Measurements from ENCODE around the gene MAPK10. TPM values are rescaled to one million over a fixed set of nuclear protein-coding genes. Genes with fewer than 3 reads are reported as not detected.

Gene MAPK10
- polyA plus RNA-seq, 2 of the 4 experiments (the other 2 are of a cell fraction) = 1.4 to 3.4 TPM

DNA sequence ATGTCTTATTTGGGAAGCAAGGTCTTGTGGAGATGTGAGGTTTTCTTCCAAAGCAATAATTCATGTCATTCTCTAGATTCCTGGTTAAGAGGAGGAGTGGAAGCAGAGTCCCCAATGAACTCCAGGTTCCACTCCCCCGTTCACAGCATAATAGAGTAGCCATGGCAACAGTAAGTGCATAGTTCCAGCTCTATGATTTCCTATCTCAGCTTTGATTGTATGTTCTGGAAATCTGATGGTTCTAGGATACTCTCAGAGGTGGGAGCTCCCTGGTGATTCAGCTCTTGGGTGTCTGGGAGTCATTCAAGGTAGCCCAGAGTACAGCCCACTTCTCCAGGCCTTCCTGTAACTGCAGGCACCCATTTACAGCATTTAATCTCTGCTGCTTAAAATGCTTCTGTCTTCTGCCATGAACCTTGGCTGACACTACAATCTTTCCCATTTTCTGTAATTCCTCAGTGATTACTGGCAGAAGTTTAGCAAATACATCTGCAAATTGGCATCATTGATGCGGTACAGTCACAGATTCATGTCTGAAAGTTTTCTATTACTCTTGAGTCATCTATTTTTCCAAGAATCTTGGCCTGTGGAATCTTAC is 242.0 kb downstream of the MAPK10 start:
- no peak for FAIRE-seq
- peak in 1 of 2 experiments; percentile 67 for DNase-seq (ENCODE audit: low read depth in 1 of 2, low spot score in 1 of 2)
- CTCF ChIA-PET = interaction anchor here (1.1 kb wide), 1 partner anchor 9 kb away, joined by 4 read pairs; no protein-coding TSS in a partner anchor
- POLR2A ChIA-PET = no interaction called here
- Histone ChIP-seq H3K4me2 (peak overlapping the region; percentile 41), H3K4me3 (no peak overlapping the region), H3K27ac (peak overlapping the region; percentile 56; a peak in 5 of 6 replicates), H3K9me3 (no peaks in the 10 kb centered on the region), H3K4me1 (peaks cover 17% of the 10 kb centered on the region; the same call in 2 of the 3 replicates)
- 10% methylated on average over 2 of the region's 2 CpGs for WGBS (ENCODE audit: missing lambda C conversion rate)
- TF ChIP-seq RCOR1 (IDR thresholded peaks at IDR 0.05; ENCODE audit: low read depth, low read length) = no peak
- TF ChIP-seq KDM5A (IDR thresholded peaks at IDR 0.05) = no peak
- TF ChIP-seq FOSL2 (IDR thresholded peaks at IDR 0.05) = no peak
- TF ChIP-seq FOSL2 (CRISPR knock-in tag; IDR thresholded peaks at IDR 0.05) = peak; percentile 54; the same call in 1 of the 2 replicates
- 0 out of 4 replicates have a peak, but pooled peaks of 1 of the 2 experiments have one; percentile 14 for TF ChIP-seq CEBPB (IDR thresholded peaks at IDR 0.05)
- no peak for TF ChIP-seq RFX5 (IDR thresholded peaks at IDR 0.05)
- TF ChIP-seq JUNB (IDR thresholded peaks at IDR 0.05) = peak; percentile 34
- peak in 1 of 2 experiments; percentile 41; a peak in 1 of 5 replicates for TF ChIP-seq EP300 (IDR thresholded peaks at IDR 0.05)
- peak; percentile 37; the same call in 1 of the 2 replicates for TF ChIP-seq GATA3 (IDR thresholded peaks at IDR 0.05; ENCODE audit: borderline replicate concordance)
- TF ChIP-seq, protein P1, sequence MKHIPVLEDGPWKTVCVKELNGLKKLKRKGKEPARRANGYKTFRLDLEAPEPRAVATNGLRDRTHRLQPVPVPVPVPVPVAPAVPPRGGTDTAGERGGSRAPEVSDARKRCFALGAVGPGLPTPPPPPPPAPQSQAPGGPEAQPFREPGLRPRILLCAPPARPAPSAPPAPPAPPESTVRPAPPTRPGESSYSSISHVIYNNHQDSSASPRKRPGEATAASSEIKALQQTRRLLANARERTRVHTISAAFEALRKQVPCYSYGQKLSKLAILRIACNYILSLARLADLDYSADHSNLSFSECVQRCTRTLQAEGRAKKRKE (CRISPR knock-in tag; IDR thresholded peaks at IDR 0.05; ENCODE audit: low read depth) = no peak
- ATAC-seq = peak; percentile 80 to 97

DNA sequence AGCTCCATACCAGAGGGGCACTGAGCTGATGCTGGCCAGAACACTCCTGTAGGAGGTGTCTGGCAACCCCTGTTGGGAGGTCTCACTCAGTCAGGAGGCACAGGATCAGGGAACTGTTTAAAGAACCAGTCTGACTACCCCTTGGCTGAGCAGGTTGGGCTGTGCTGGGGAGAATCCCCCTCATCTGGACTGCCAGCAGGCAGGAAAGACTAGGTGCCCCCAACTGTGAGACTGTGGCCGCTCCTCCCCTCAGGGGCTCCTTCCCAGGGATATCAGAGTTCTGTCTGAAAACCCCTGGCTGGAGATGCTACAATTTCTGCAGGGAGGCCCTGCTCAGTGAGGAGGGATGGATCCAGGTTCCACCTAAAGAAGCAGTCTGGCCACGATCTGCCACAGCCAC is 245.3 kb downstream of the MAPK10 start:
- Histone ChIP-seq H3K4me3 (no peak overlapping the region), H3K4me1 (peaks cover 17% of the 10 kb centered on the region; the same call in 2 of the 3 replicates), H3K4me2 (no peak overlapping the region), H3K9me3 (0 out of 3 replicates have a peak, but pooled peaks cover 9% of the 10 kb centered on the region), H3K27ac (no peak overlapping the region)
- ATAC-seq (no peak), FAIRE-seq (no peak), DNase-seq (ENCODE audit: low read depth in 1 of 2, low spot score in 1 of 2) (no peak)
- no peak for TF ChIP-seq ESRRA (IDR thresholded peaks at IDR 0.05; ENCODE audit: borderline replicate concordance, low read length)
- no peak for TF ChIP-seq EHMT2 (IDR thresholded peaks at IDR 0.05; ENCODE audit: low read depth)
- no peak for TF ChIP-seq POLR2A (IDR thresholded peaks at IDR 0.05; ENCODE audit: low read length)
- TF ChIP-seq HOXB13 (CRISPR knock-in tag; IDR thresholded peaks at IDR 0.05; ENCODE audit: low read depth) = no peak
- TF ChIP-seq PBX3 (IDR thresholded peaks at IDR 0.05) = no peak
- no peak for TF ChIP-seq FOSL2 (IDR thresholded peaks at IDR 0.05)
- TF ChIP-seq FOSL2 (CRISPR knock-in tag; IDR thresholded peaks at IDR 0.05) = no peak
- TF ChIP-seq, protein P1 (CRISPR knock-in tag; IDR thresholded peaks at IDR 0.05; ENCODE audit: low read depth) = no peak
- TF ChIP-seq CHD4 (IDR thresholded peaks at IDR 0.05; ENCODE audit: borderline replicate concordance) = no peak
- no peak for TF ChIP-seq TP53 (CRISPR knock-in tag; IDR thresholded peaks at IDR 0.05)
- TF ChIP-seq NFE2L2 (conservative IDR thresholded peaks at IDR 0.05; ENCODE audit: low read length) = no peak
- no peak for TF ChIP-seq KDM1A (IDR thresholded peaks at IDR 0.05; ENCODE audit: low read depth)
- no peak for TF ChIP-seq RFX5 (IDR thresholded peaks at IDR 0.05)
- TF ChIP-seq, protein P2, sequence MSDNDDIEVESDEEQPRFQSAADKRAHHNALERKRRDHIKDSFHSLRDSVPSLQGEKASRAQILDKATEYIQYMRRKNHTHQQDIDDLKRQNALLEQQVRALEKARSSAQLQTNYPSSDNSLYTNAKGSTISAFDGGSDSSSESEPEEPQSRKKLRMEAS (IDR thresholded peaks at IDR 0.05) = no peak
- no CpG with 5 or more reads among the region's 2 CpGs for WGBS (ENCODE audit: missing lambda C conversion rate)
- CTCF ChIA-PET = no interaction called here
- POLR2A ChIA-PET = no interaction called here

DNA sequence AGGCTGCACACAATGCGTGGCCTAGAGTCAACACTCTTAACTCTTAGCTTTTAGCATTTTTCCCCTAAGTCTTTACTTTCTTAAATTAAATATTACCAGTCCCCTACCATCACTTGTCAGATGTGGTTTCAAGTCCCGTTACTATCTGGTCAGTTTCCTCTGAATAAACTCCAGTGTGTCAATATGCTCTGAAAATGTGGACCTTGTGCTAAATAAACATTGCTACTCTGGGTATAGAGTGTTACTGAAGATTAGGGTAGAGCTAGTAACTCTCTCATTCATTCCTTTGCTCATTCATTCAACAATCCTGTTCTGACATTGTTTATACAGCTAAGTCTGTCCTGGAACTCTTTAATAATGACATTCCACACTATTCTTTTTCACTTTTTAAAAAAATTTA is 251.0 kb downstream of the MAPK10 start:
- no peak overlapping the region for H3K4me2 ChIP-seq
- 0 out of 3 replicates have a peak, but pooled peaks cover 9% of the 10 kb centered on the region for H3K9me3 ChIP-seq
- FAIRE-seq (no peak), ATAC-seq (no peak), DNase-seq (ENCODE audit: low read depth in 1 of 2, low spot score in 1 of 2) (no peak)
- ChIA-PET CTCF (interaction anchor here (1.1 kb wide), 1 partner anchor 9 kb away, joined by 4 read pairs; no protein-coding TSS in a partner anchor), POLR2A (no interaction called here)
- 36% methylated on average over 2 of the region's 2 CpGs for WGBS (ENCODE audit: missing lambda C conversion rate)
- H3K4me1 ChIP-seq = peaks cover 3% of the 10 kb centered on the region; the same call in 1 of the 3 replicates
- no peak overlapping the region for H3K27ac ChIP-seq
- TF ChIP-seq FOSL2 (IDR thresholded peaks at IDR 0.05) = no peak
- TF ChIP-seq FOSL2 (CRISPR knock-in tag; IDR thresholded peaks at IDR 0.05) = no peak
- no peak for TF ChIP-seq HEYL (CRISPR knock-in tag; IDR thresholded peaks at IDR 0.05)
- no peak for TF ChIP-seq ZC3H11A (IDR thresholded peaks at IDR 0.05)
- no peak for TF ChIP-seq MAFK (IDR thresholded peaks at IDR 0.05; ENCODE audit: partially characterized antibody)
- no peak for TF ChIP-seq CBX2 (IDR thresholded peaks at IDR 0.05; ENCODE audit: borderline replicate concordance, low read depth)
- H3K4me3 ChIP-seq = no peak overlapping the region
